Coronary artery (tissue), 2 donors: ENCODE results near the gene DCTN5.

Source experiments
- DNase-seq: peaks from one replicate; pipeline ENCODE4 v3.0.0-alpha.2; 2017; ENCODE audit warnings: low spot score
- H3K27ac ChIP-seq, 2 donors: fragments of 200-600 bp; sonication (generic); one replicate each; pipeline ENCODE4 v1.5.1; 2016 to 2019
- H3K4me3 ChIP-seq: fragments of 200-600 bp; sonication (generic); 2 replicates; pipeline ENCODE4 v1.5.1; 2016; ENCODE audit warnings: mild to moderate bottlenecking, moderate library complexity
- CTCF ChIP-seq: fragments of 200-600 bp; sonication (generic); IDR thresholded peaks from one replicate; pipeline ENCODE4 v1.5.1; 2019; ENCODE audit warnings: antibody characterized with exemption

Gene DCTN5

GRCh38 chr16:23676924-23677480, 35.7 kb downstream of the DCTN5 start:
- no peak overlapping the region for H3K27ac ChIP-seq
- H3K4me3 ChIP-seq = no peak overlapping the region
- TF ChIP-seq CTCF = no peak
- DNase-seq = no peak

- Histone ChIP-seq H3K27ac (peak within 1 kb of the TSS in 1 of 2 donors; percentile 47), H3K4me3 (peak within 1 kb of the TSS; percentile 71)
- DNase-seq = no peak
- TF ChIP-seq CTCF = no peak
These were observed 37.4 kb downstream of the DCTN5 start, which contains the start of gene PLK1 for GRCh38 chr16:23678430-23679273. TSS of gene PLK1 (plus strand) at chr16:23678889. CDS start at chr16:23678933, 44 bp downstream.

- H3K4me3 ChIP-seq = peak overlapping the region; percentile 71
- no peak for DNase-seq
- TF ChIP-seq CTCF = no peak
- H3K27ac ChIP-seq = no peak overlapping the region
These were observed 38.2 kb downstream of the DCTN5 start for GRCh38 chr16:23679274-23679985.

GRCh38 chr16:23679986-23680336, 38.7 kb downstream of the DCTN5 start:
- no peak overlapping the region for H3K4me3 ChIP-seq
- DNase-seq = no peak
- H3K27ac ChIP-seq = no peak overlapping the region
- TF ChIP-seq CTCF = no peak

- DNase-seq = no peak
- Histone ChIP-seq H3K4me3 (no peak overlapping the region), H3K27ac (no peak overlapping the region)
- TF ChIP-seq CTCF = no peak
These were observed 40.9 kb downstream of the DCTN5 start for GRCh38 chr16:23682181-23682580.

- TF ChIP-seq CTCF = no peak
- H3K4me3 ChIP-seq = no peak overlapping the region
- DNase-seq = no peak
- no peak overlapping the region for H3K27ac ChIP-seq
These were observed 42.2 kb downstream of the DCTN5 start for GRCh38 chr16:23683487-23683886.
